SK-N-SH treated with all-trans-retinoic acid at 6 μM for 48 hours (cell line): ENCODE data around the gene NEURL1.

ENCODE experiments used
- ARNTL ChIP-seq: fragments of 450-650 bp; formaldehyde crosslinking; IDR thresholded peaks from 2 replicates; pipeline ENCODE4 v1.5.0; 2020; ENCODE audit warnings: low read depth, mild to moderate bottlenecking, moderate library complexity, borderline replicate concordance
- ESRRG ChIP-seq: fragments of 250-450 bp; sonication (Bioruptor Pico); IDR thresholded peaks from 2 replicates; pipeline ENCODE4 v1.6.1; 2021; ENCODE audit warnings: mild to moderate bottlenecking
- ISL1 ChIP-seq: fragments of 250-450 bp; sonication (Bioruptor Pico); IDR thresholded peaks from 2 replicates; pipeline ENCODE4 v2.1.2; 2022; ENCODE audit warnings: mild to moderate bottlenecking, moderate library complexity
- POU6F1 ChIP-seq: fragments of 250-450 bp; sonication (Bioruptor Pico); IDR thresholded peaks from 2 replicates; pipeline ENCODE4 v1.8.0; 2021; ENCODE audit warnings: low read depth, mild to moderate bottlenecking, moderate library complexity, borderline replicate concordance
- PPARA ChIP-seq: fragments of 250-450 bp; sonication (Bioruptor Pico); IDR thresholded peaks from 2 replicates; pipeline ENCODE4 v1.5.0; 2020; ENCODE audit warnings: mild to moderate bottlenecking, borderline replicate concordance
- TCF4 ChIP-seq: fragments of 250-450 bp; sonication (Bioruptor Pico); IDR thresholded peaks from 2 replicates; pipeline ENCODE4 v1.8.0; 2021; ENCODE audit warnings: mild to moderate bottlenecking, moderate library complexity, borderline replicate concordance
- TOX ChIP-seq: fragments of 250-450 bp; sonication (Bioruptor Pico); IDR thresholded peaks from 2 replicates; pipeline ENCODE4 v1.8.0; 2021; ENCODE audit warnings: mild to moderate bottlenecking, moderate library complexity, borderline replicate concordance
- ZC3H10 ChIP-seq: fragments of 250-450 bp; sonication (Bioruptor Pico); IDR thresholded peaks from 2 replicates; pipeline ENCODE4 v1.5.1; 2021; ENCODE audit warnings: mild to moderate bottlenecking, moderate library complexity
- ZFP30 ChIP-seq: fragments of 450-650 bp; formaldehyde crosslinking; IDR thresholded peaks from 2 replicates; pipeline ENCODE4 v1.5.0; 2022; ENCODE audit warnings: mild to moderate bottlenecking, moderate library complexity
- ZNF70 ChIP-seq: fragments of 450-650 bp; formaldehyde crosslinking; IDR thresholded peaks from 2 replicates; pipeline ENCODE4 v1.5.0; 2020; ENCODE audit warnings: mild to moderate bottlenecking, moderate library complexity
- TF ChIP-seq, protein P1 (sequence below): fragments of 250-450 bp; sonication (Bioruptor Pico); IDR thresholded peaks from 2 replicates; pipeline ENCODE4 v1.5.1; 2021; ENCODE audit warnings: mild to moderate bottlenecking, moderate library complexity

GRCh38 chr10:103523683-103524082 lies 30.2 kb downstream of the NEURL1 start:
- TF ChIP-seq TCF4: no peak
- TF ChIP-seq ISL1: no peak
- no peak for TF ChIP-seq POU6F1 (CRISPR knock-in tag)
- TF ChIP-seq ZNF70: no peak
- TF ChIP-seq ZFP30 (CRISPR knock-in tag): no peak
- no peak for TF ChIP-seq ARNTL (CRISPR knock-in tag)
- no peak for TF ChIP-seq PPARA (CRISPR knock-in tag)
- TF ChIP-seq ZC3H10 (CRISPR knock-in tag): no peak
- TF ChIP-seq, protein P1, sequence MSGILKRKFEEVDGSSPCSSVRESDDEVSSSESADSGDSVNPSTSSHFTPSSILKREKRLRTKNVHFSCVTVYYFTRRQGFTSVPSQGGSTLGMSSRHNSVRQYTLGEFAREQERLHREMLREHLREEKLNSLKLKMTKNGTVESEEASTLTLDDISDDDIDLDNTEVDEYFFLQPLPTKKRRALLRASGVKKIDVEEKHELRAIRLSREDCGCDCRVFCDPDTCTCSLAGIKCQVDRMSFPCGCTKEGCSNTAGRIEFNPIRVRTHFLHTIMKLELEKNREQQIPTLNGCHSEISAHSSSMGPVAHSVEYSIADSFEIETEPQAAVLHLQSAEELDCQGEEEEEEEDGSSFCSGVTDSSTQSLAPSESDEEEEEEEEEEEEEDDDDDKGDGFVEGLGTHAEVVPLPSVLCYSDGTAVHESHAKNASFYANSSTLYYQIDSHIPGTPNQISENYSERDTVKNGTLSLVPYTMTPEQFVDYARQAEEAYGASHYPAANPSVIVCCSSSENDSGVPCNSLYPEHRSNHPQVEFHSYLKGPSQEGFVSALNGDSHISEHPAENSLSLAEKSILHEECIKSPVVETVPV (CRISPR knock-in tag): no peak
- no peak for TF ChIP-seq ESRRG (CRISPR knock-in tag)
- TF ChIP-seq TOX (CRISPR knock-in tag): no peak
